ENCODE data around the gene MYO1E.
"Not testable (repeated sequence)": the region's sequence is repeated elsewhere in the genome, so short reads cannot be mapped to it uniquely, and the experiment has no call there.

MYO1E gene

DNA sequence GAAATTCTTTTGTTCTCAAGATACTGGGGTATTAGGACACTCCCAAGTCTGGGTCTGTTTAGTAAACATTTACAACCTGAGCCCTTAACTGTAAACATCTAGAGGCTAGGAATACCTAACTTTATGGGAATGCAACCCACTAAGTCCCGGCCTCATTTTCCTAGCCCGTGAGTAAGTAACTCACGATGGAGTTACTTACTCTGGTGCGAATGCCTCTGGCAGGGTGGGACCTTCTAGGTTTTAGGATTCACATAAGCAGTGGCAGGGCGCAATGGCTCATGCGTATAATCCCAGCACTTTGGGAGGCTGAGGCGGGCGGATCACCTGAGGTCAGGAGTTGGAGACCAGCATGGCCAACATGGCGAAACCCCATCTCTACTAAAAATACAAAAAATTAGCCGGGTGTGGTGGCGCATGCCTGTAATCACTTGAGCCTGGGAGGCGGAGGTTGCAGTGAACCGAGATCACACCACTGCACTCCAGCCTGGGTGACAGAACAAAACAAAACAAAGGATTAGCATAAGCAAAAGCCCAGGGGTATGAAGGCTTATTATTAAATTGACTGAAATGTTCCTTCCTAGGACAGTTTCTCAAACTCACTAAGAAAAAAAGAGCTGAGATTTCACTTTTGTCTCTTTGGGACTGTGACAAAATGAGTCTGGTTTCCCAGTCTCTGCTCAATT, 14.7 kb upstream of the MYO1E start:
- DNase-seq (ENCODE audit: low read depth, low spot score): not testable (repeated sequence)

DNA sequence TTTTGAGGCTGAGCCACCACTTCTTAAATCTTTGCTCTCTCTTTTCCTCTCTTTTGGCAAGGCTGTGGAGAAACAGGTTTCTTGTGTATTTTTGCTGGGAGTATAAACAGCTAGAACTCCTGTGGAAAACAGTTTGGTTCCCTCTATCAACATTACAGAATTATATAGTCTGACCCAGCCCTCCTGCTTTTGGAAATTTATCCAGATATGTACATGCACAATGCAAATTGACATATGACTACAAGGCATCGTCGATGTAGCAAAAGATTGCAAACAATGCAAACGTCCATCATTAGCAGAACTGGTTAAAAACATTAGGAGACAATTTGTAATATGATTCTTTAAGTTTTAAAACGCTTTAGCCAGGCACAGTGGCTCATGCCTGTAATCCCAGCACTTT, 12.5 kb upstream of the MYO1E start:
- no peak for DNase-seq (ENCODE audit: low read depth, low spot score)

DNA sequence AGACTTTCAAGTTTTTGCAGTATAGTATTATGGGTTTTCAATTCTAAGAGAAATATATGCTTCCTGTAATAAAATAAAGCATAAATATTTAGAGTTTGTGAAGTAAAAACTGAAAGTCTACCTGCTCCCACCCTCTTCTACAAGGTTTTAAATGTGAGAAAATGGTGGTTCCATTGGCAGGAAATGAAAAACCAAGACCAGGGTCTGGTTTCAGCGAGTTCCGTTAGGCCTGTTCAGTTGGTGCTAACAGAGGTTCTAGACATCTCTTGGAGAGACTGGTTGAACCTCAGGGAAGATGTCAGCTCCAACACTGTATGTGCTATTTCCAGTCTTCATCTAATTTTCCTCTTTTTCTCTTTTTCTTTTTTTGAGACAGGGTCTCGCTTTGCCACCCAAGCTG, 11.8 kb upstream of the MYO1E start:
- no peak for DNase-seq (ENCODE audit: low read depth, low spot score)

DNA sequence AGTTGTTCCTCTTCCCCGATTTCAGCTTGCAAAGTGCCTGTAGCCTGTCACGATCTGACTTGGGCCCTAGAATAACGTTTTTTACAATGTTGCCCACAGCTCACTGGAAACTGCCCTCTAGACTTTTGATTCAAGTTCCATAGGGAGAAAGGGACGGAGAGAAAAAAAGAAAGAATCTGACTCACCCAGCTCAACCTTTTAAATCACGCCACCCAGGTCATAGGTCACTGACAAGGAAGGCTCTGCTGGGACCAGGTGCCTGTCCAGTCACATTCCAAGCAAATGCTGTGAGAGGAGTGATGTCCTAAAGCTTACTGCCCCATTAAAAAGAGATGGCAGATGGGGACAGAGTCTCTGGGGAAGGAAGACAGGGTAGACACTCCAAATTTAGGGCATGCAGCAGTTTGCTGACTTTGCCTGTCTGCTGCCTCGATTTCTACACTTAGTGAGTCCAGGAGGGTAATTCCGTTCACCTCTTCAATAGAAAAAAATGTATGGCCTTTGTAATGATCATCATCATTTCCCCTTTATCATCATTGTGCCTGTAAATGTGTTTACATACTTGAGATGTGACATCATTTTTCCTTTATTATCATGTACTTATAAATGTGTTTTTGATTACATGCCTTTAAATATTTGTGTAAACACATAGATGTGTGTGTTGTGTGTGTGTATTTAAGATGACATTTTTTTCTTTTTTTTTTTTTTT, 8.4 kb upstream of the MYO1E start:
- no peak for DNase-seq (ENCODE audit: low read depth, low spot score)

DNA sequence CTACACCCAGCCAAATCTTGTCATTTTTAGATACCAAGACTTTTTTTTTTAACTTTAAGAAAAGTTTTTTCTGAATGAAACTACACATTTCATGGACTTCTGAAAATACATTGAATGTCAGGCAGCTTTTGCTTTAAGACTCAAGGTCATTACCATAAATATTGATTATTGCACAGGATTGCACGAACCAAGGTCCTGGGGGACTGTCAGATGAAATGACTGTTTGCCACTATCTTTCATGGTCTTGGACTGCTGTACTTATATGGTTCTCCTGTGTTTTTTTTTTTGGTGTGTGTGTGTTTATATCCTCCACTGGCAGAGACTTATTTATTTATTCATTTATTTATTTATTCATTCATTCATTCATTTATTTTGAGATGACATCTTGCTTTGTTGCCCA, 6.9 kb upstream of the MYO1E start:
- DNase-seq (ENCODE audit: low read depth, low spot score): no peak

DNA sequence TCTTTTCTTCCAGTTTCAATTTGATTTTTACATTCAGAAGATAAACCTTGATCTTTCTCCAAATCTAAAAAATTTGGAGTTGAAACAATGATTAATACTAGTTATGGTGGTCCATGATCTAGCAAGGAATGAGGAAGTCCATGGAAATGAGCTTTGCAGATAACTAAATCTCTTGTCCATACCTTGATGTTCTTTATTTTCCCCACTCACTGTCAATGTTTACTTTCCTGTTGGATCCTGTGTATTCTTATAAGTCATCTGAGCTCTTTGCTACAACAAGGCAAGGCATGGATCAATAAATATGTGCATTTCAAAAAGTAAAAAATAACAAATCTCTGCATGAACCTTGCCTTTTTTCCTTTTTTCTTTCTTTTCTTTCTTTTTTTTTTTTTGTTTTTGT, 6.2 kb upstream of the MYO1E start:
- DNase-seq (ENCODE audit: low read depth, low spot score): no peak

DNA sequence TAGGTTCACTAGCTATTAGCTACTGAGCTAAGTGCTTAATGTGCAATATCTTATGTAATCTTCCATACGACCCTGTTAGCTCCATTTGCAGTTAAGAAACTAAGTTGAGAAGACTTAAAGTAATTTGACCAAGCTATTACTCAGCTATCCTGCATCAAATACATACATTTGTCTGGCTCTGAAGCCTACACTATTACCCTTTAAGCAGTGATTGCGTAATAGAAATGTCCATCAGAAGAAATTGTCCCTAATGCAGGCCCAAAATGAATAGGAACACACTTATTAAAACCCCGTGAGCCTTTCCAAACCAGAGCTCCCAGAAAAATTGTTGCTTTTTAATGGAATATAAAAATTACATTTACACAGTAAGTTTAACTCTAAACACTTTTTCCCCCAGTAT, 5.3 kb upstream of the MYO1E start:
- DNase-seq (ENCODE audit: low read depth, low spot score): no peak

DNA sequence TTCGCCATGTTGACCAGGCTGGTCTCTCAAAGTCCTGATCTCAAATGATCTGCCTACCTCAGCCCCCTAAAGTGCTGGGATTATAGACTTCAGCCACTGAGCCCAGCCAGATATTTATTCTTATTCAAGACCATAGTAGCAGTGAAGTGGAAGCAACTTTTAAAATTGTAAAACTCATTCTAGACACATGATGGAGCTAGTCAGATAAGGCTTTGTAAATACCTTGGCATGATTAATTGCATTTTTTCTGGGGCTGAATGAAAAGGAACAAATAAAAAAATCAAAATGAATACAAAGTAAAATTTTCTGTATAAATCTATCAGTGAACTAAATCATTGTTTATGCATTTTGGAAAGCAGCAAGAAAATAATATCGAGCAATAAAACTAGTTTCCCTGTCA, 4.1 kb upstream of the MYO1E start:
- no peak for DNase-seq (ENCODE audit: low read depth, low spot score)

DNA sequence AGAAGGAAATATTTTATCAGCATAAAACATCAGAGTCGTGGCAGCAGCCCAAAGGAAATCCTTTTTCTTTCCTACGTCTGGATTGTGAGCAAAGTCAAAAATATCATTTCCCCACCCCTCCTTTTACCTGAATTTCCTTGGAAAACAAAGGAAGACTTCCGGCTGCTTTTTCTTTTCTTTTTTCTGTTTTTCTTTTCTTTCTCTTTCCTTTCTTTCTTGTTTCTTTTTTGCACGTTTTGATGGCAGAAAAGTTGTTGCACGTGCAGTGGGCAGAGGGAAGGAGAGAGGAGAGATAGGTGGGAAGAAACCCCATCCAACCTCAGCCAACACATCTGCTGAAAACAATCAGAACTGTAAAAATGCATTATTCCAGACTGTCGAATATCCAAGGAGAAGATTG, 544 bp upstream of the MYO1E start:
- no peak for DNase-seq (ENCODE audit: low read depth, low spot score)

DNA sequence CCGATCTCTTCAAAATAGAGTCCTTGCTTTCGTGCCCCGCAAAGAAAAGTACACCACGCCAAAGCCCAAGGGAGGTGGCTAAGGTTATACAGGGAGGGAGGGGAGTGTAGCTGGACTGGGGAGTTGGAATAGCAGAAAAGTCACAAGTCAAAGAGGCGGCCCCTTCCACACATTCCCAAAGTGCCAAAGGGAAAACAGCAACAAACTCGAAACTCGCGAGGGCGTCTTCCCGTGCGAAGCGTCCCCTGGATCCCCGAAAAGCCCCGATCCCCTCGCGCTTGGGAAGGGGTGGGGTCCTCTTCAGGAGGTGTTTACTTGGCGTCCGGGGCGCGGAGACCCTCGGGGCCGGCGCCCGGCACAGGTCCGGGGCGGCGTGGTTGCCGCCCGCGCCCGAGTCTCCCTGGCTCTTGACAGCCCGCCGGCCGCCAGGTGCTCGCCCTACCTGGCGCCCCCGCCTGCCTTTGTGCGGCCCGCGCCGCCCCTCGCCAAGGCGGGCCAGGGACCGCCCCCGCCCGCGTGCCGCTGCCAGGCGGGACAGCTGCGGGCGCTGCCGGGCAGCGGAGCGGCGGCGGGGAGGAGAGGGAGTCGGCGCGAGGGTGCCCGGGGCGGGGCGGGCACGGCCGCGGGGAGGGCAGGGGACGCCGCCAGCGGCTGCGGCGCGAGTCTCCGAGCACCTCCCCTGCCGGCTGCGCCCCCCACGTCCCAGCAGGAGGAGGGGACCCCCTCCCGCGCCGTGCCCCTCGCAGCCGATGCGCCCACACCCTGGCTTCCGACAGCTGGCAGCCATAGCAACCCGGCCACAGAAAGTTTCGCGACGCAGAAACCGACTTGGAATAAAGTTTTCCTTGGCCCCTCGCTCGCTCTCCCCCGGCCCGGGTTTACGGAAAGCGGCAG, 966 bp downstream of the MYO1E start:
- no peak for DNase-seq (ENCODE audit: low read depth, low spot score)

DNA sequence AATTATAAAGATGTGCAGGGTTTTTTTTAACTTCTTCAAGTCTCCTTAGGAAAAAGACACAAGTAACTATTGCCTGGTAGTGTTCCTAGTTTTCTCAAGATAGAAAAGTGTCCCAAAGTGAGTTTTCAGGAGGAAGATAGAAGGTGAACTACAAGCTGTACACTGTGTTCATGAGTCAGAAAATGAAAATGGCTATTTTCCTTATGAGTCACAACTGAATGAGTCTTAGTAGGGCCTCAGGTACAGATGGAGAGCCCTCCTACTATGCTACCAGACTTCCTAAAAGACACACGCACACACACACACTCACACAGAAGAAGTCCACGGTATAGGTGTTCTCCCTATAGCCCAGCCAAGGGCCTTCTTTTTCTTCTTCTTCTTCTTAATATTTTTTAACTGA, 3.1 kb downstream of the MYO1E start:
- no peak for DNase-seq (ENCODE audit: low read depth, low spot score)

DNA sequence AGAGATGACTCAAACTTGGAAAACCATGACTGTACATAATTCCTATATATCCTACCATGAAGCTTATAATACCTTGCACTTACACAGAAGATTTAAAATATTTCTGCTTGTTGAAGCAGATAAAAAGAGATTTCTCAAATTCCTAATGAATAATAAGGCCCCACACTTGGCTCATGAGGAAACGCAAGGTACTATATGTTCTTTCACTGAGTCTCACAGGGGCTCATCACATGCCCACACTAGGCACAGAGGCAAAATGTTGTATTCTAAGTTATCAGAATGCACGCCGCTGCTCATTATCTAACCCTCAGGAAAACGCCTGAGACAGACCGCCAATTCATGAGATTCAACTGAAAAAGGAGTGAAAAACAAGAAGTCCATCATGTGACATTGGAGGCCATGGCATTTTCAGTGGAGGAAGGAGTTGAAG, 5.6 kb downstream of the MYO1E start:
- no peak for DNase-seq (ENCODE audit: low read depth, low spot score)

DNA sequence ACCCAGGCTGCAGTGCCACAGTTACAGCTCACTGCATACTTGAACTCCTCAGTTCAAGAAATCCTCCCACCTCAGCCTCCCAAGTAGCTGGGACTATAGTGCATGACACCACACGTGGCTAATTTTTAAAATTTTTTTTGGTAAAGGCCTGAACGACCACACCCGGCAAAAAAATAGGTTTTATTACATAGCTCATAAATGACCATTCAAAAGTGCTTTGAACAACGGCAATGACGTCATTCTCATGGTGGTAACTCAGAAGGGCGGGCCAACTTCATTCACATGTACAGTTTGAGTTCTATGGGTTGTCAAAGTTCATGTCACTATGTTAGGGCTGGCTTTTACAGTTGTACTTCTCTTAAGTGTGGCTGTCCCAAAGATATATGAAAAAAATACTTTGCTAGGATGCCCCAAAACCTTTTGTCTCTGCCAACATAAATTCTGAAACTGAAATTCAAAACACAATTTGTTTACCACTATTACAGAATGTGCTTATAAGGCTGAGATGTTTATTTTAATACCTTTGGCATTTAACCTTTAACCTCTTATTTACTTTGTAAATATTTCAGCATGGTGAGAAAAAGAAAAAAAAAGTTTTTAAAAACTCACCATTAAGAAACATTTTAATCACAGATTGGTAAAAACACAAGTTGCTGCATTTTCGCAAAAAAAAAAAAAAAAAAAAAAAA, 6.2 kb downstream of the MYO1E start:
- no peak for DNase-seq (ENCODE audit: low read depth, low spot score)

DNA sequence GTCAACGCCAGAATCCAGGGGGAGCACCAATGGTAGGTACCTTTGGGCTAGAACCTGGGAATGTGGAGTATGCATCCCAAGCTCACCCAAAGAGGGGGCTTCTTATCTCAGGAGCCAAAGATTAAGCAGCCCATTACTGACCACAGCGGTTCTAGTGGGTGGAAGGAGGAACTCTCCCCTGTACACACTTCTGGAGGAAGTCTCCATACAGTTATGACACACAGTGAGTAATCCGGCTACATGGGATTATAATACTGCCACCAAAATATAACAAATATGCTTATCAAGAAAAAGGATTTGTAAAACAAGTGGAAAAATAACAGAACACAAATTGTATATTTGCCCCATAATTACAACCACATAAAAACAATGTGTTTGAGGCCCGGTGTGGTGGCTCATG, 8.4 kb downstream of the MYO1E start:
- DNase-seq (ENCODE audit: low read depth, low spot score): no peak

DNA sequence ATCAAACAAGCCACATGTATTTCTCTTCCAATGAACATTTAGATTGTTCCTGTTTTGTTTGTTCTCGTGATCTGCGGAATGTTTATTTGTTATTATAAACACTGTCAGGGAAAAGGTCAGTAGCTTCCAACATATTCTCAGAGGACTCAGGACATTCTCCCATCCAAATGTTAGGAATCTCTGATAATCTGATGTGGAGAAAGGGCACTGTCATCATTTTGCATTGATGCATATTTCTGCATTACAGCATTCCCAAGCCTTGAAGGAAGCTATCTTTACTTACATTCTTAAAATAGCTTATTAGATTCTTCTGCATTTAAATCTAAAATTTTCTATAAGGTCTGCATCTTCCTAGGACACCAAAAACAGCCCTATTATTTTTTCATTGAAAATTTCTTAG, 10.3 kb downstream of the MYO1E start:
- DNase-seq (ENCODE audit: low read depth, low spot score): no peak

DNA sequence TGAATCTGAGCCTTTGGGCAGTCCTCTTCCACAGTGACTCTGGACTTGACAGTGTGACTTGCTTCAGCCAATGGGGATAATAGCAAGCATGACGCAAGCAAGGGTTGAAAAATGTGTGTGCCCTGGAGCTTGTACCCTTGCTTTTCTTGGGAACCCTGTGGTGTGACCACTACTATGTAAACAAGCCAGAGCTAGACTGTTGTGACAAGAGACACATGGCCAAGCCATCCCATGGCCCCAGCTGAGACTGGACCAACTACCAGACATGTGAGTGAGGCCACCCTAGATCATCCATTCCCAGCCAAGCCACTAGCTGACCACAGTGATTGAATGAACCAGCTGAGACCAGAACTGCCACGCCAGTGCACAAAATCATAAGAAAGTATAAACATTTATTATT, 11.8 kb downstream of the MYO1E start:
- no peak for DNase-seq (ENCODE audit: low read depth, low spot score)

DNA sequence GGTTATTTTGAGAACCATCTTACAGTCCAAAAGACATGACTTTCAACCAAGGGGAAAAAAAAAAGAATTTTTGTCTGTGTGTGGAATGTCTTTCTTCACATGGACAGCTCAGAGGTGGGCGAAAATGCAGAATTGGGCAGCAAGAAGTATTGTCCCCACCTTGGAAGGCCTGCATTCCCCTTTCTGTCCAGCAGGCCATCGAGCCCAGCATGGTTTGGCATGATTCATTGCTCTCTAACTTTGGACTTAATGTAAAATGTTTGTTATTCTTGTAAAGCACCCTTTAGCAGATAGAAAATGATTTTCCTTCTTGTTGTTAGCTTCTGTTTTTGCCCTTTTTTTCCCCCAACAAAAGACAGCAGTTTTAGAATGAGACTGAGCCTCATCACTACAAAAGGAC, 12.4 kb downstream of the MYO1E start:
- DNase-seq (ENCODE audit: low read depth, low spot score): no peak

DNA sequence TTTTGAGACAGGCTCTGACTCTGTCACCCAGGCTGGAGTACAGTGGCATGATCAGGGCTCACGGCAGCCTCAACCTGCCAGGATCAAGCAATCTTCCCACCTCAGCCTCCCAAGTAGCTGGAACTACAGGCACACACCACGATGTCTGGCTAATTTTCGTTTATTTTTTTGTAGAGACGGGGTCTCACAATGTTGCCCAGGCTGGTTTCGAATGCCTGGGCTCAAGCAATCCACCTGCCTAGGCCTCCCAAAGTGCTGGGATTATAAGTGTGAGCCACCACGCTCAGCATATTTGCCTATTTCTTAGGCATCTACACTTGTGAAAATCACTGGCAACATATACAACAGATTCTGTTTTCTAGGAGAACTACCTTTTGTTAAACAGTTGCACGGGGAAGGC, 16.9 kb downstream of the MYO1E start:
- no peak for DNase-seq (ENCODE audit: low read depth, low spot score)

DNA sequence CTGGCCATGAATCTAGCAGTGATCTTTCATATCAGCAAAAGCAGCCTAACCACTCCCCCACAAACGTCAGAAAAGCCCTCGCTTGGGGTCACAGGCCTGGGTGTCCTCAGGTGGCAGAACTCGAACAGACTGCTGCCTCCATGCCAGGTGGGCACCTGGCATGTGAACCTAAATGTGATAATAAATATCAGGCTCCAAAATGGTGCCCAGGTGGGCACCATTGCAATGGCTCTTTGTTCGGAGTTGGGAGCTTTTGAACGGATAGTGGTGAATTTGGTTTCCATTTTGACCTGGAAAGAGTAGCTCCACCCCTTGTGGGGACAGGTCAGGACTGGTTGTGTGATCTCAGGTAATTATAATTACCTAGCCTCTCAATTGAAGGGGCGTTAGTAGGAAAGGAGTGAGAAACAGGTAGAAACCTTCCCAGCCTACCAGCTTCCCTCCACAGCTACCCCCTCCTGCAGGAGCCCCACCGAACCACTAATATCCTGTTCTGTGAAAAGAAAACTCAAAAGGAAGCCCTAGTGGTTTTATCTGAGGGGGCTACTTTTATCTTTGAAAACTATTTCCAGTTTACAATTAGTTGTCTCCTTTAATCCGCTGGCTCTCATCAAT, 18.1 kb downstream of the MYO1E start:
- DNase-seq (ENCODE audit: low read depth, low spot score): no peak

DNA sequence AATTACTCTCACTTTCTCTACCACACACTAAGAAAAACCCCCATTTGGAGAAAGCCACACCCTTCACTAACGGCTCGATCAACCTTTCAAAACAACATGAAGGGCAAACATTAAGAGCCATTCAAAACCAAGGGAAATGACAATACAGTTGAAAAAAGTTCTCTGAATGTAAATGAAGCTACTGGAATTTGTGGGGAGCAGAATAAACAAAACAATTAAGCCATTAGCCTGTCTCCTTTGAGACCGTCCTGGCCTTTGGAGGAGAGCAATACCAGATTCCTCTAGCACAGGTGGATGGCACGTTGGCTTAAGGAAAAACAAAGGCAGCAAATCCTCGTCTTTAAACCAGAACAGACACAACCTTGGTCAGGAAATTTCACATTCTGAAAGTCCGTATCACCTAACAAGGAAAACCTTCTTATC, 18.7 kb downstream of the MYO1E start:
- no peak for DNase-seq (ENCODE audit: low read depth, low spot score)

DNA sequence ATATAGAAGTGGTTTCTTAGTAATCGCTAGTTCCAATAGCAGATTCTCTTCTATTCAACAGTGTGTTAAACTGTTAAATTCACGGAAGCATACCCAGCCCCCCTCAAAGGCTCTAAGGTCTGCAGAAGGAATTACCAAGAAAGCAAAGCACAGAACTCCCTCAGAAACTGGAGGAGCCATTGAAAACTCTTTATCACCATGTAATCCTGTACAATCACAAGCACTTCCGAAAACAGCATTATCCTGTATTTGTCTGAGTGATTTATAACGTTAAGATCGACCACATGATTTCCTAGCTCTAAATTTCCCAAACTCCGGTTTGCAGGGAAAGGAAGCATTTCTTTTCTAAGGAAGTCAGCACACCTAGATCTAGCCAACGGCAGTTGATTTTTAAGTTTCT, 20.0 kb downstream of the MYO1E start:
- DNase-seq (ENCODE audit: low read depth, low spot score): no peak

DNA sequence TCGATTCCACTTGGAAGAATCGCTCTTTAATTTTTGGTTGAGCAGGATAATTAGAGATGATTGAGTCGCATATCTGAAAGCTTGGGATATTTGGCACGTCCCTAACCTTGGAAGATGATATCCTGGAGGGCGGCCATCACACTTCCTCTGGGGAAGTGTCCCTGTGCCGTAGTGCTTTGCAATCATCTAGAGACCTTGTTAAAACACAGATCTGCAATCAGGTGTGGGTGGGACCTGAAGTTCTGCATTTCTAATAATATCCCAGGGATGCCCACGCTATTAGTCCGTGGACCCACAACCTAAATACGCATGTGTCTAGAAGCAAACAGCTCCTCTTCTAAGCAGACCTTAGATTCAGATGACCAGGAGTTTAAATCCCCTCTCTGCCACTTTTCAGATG, 20.5 kb downstream of the MYO1E start:
- no peak for DNase-seq (ENCODE audit: low read depth, low spot score)

Measured in smooth muscle cell of the brain vasculature (primary cell).